Fibroblast of skin of abdomen (primary cell): ENCODE measurements around the gene RNF38.
"Not testable (repeated sequence)": the region's sequence is repeated elsewhere in the genome, so short reads cannot be mapped to it uniquely, and the experiment has no call there.

Experiments used
- DNase-seq: peaks from one replicate; pipeline ENCODE4 v3.0.0-alpha.2; 2013

RNF38 gene

DNA sequence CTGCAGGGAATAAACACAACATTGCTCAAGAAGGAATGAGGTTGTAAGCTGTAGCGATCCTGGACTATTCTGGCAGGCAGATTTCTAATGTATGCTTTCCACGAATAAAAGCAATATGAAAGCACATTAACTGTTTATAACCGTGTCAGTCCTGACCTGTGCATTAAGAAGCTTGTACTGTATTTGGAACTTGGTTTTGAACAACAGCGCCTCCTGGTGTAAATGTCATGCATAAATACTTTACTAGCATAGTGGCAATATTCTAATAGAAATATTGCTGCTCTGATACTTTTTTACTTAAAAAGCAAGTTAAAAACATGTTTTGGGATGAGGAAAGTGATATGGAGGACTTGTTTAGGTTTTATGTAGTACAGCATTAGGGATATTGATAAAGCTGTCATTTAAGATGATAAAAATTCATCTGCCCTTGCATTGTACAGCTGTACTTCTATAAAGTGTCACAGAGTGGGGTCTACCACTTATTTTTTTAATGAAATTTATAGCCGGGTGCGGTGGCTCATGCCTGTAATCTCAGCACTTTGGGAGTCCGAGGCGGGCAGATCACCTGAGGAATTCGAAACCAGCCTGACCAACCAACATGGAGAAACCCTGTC, 71.2 kb downstream of the RNF38 start:
- DNase-seq: peak; percentile 74

DNA sequence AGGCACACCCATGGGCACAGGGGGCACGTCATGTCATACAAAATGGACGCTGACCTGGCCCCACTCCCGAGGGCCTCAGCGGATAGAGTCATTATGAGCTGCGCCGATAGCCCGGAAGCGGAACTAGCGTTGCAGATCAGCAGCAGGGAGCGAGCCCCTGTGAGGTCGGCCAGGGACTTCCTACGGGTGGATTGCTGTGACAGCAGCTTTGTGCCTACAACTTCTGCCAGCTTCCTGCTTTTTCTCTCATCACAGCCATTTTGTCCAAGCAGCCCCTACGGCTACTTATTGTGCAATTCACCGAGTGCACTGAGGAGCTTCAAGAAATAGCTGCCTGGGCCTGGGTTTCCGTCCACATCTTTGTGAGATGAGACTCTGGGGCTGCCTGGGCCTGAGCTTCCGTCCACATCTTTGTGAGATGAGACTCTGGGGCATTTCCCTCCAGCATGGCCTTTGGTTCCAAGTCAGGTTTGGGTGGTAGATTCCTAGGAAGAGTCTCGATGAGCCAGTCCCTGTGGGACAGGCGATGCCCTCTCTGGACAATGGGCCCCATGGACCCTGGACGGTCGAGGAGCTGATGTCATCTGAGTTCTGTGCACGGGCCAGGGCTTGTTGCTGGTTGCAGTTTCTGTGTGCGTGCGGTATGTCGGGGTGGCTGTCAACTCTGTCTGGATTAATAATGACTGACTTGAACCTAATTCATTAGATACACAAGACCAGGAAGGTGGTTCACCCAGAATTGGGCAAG, 74.8 kb downstream of the RNF38 start:
- no peak for DNase-seq

DNA sequence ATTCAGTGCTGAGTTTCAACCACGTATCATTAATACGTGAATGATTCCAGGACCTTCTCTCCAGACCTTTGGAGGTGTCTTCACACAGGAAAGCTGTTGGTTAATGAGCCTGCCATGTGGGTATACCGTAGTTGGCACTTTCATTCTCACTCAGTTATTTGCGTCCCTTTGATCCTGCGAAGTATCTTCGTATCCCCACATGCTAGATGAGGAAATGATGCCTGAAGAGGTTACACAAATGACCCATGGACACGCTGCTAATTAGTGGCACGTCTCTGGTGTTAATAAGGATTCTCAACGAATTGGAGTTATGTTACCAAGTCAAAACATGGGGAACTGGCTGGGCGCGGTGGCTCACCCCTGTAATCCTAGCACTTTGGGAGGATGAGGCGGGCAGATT, 76.1 kb downstream of the RNF38 start:
- DNase-seq: no peak

DNA sequence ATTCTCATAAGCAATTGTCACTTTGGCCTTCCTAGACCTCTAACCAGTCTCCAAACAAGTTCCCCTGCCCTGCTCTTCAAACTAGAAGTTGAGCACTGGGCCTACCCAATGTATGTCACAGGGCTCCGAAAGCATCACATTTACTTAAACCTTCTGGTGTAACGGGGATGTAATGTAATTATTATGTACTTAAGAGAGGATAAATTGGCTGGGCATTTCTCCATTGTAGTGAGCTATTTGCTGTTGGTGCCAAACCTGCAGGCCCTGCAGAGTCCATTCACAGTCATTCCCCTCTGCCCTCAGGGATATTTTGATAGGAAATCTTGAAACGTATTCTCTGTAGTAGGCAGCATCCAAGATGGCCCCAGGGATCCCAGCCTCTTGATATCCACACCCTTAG, 77.6 kb downstream of the RNF38 start:
- DNase-seq: no peak

DNA sequence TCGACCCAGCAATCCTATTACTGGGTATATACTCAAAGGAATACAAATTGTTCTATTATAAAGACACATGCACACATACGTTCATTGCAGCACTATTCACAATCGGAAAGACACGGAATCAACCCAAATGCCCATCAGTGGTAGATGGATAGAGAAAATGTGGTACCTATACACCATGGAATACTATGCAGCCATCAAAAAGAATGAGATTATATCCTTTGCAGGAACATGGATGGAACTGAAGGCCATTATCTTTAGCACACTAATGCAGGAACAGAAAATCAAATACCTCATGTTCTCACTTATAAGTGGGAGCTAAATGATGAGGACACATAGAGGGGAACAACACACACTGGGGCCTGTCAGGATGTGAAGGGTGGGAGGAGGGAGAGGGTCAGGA, 78.2 kb downstream of the RNF38 start:
- DNase-seq: not testable (repeated sequence)

DNA sequence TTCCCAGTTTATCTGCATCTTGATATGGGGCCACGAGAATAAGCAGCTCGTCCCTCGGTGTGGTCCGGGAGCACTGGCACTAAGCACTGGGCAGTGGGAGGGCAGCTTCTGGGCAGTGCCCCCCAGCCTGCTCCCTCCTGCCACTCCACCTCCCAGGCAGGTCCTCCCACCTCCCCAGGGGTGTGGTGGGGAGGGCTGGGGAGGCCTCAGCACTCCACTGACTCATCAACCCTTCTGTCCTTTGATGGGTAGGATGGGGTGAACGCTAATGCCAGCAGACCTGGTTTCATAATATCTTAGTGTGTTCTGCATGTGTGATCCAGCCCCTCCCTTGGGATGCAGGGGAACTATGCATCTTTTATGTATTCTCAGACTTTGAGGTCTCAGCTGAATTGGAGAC, 79.6 kb downstream of the RNF38 start:
- no peak for DNase-seq

DNA sequence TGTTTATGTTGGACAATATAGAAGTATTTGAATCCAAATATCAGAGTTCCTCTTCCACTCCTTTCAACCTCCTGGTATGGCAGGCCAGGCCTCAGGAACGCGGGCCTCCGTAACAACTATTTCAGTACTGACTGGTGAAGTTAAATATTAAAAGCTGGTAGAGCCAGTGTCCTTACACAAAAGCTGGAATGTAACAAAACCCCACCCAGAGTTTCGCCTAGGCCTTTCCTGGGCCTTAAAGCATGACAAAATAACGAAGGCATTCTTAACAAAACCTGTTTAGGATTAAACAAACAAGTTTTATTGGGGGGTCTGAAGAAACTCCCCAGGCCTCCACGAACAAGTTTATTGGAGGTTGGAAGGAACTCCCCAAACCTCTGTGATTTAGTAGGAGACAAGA, 80.3 kb downstream of the RNF38 start:
- peak; percentile 22 for DNase-seq

DNA sequence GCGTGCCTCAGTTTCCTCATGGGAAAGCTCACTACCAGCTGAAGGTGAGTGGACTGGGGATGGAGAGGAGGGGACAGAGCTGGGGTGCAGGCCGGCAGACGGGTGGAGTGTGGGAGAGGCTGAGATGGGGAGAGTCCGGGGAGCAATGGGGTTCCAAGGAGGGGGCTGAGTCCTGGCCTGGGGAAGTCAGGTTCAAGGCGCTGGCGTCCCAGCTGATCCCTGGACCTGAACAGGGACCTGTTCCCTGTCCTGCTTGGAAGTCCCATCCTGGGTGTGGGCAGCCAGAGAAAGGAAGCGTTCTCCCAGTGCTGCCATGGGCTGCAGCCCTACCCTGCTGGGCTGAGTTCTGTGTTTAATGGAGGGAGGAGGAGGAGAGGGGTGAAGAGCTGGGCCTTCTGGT, 80.9 kb downstream of the RNF38 start:
- DNase-seq: no peak

DNA sequence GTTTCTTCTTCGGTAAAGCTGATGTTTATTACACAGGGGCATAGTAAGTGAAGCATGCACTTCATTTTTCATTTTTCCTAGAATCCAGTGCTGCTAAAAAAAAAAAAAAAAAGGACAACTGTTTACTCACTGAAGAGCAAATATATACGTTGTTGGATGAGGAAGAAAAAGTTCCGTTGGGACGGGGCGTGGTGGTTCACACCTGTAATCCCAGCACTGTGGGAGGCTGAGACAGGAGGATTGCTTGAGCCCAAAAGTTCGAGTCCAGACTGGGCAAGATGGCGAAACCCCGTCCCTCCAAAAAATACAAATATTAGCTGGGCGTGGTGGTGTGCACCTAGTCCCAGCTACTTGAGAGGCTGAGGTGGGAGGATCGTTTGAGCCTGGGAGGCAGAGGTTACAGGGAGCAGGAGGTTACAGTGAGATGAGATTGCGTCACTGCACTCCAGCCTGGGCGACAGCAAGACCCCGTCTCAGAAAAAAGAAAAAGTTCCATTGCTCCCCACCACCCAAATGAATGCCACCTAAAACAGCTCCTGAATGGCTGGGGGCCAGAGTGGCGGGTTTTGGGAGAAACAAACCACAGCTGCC, 81.8 kb downstream of the RNF38 start:
- DNase-seq: no peak

DNA sequence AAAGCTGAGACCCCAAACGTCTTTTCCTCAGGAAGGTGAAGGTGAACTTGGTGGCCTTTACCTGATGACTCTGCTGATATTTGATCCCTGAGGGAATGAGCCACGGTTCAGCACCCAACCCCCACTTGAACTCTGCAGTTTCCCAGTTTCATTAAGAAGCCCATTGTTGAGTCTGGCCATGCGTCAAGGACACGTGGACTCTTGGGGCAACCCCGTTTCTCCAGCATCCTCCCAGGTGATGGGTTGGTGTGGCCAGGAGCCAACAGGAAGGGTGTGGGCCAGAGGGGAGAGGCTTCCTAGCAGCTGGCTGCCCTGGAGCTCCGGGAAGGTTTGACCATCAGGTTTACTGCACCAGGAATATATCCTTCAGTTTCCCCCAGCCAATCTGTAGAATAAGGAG, 82.3 kb downstream of the RNF38 start:
- DNase-seq: no peak

DNA sequence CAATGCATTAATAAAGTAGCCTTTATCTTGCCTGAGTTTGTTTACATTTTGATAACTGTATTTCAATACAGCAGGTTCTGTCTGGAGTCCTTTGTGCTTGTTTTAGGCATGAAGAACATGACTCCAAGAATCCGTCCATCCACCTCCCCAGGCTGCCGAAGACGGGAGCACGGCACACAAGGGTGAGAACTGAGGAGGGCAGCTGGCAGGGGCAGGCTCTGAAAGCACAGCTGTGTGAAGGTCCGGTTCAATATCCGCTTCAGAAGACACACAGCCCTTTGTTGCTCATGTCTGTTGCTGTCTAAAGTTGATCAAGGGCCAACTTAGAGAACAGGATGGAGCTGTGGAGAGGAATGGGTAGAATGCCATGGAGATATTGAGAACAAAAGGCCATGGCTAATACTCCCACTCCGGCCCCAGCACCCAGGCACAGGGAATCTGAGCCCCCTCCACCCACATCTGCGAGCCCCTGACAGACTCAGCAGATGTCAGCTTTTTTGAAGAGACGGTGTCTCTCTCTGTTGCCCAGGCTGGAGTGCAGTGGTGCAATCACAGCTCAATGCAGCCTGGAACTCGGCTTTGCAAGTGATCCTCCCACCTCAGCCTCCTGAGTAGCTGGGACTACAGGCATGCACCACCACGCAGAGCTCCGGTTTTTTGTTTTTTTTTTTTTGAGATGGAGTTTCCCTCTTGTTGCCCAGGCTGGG, 83.3 kb downstream of the RNF38 start:
- no peak for DNase-seq

DNA sequence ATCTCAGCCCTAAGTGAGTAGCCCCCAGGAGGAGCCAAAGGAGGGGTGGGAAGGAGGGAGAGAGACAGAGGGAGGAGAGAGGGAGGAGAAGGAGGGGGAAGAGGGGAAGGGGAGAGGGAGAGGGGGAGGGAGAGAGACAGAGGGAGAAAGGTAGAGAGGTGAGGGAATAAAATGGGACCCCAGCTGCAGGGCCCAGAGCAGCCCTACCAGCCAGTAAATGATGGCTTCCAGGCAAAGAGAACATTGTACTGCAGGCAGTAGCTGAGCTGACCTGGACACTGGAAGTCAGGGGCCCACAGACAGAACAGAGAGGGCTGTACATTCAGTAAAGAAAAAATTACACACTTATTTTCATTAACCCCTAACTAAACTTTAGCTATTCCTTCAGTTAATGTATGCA, 84.0 kb downstream of the RNF38 start:
- DNase-seq: no peak

DNA sequence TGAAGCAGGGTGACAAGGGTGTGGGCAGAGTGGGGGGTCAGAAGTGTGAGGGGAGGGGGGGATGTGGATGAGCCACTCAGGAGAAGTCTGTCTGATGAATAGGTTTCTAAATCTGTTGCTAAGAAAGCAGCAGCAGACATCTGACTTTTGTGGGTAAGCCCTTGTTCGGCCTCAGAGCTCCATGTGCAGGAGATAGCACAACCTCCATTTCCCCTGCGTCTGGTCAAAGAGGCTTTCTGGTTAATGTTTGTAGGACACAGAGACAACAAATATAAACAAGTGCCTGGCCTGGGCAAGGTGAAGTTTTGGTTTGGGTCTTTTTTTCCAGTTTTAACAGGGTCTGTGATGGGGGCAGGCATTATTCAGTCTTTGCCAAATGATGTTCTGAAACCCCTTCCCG, 84.8 kb downstream of the RNF38 start:
- DNase-seq: no peak

DNA sequence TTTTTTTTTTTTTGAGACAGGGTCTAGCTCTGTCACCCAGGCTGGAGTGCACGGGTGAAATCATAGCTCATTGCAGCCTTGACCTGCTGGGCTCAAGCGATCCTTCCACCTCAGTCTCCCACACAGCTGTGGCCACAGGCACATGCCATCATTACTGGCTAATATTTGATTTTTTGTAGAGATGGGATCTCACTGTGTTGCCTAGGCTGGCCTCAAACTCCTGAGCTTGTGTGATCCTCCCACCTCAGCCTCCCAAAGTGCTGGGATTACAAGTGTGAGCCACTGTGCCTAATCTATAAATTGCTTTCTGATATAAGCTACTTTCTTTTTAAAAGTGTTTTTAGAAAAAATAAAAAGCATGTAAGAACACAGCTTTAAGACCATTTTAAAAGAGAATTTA, 85.3 kb downstream of the RNF38 start:
- no peak for DNase-seq

DNA sequence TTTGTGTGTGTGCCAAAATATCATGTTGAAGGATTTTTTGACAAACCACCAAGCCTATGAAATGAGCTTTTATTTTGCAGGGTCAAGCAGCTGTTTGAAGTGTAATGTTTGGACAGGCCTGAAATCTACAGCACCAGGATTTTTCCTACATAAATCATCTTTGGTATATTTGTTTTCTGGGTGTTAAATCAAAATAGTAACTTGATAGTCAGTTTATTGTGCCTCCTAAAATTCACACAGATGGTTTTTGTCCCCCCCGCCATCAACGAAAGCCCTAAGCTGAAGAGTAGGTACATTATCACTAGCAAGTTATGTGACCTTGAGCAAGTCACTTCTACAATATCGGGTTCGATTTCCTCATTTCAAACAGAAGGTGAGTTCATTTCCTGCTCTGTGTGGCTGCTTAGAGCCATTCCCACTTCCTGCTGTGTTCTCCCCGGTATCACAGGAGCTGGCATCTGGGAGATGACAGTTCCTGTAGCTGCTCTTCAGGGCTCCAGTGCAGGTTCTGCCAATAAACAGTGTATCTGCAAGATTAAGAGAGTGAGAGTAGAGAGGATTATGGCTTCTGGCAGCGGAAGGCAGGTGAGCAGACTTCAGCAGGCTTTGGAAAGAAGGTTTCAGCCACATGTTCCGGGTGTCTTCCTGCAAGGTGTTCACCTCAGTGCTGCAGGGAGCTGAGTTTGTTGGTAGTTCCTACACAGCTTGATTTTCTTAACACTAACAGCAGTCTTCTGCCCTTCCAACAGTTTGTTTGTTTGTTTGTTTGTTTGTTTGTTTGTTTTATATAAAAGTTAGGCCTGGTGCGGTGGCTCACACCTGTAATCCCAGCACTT, 93.4 kb downstream of the RNF38 start:
- DNase-seq: peak; percentile 26

DNA sequence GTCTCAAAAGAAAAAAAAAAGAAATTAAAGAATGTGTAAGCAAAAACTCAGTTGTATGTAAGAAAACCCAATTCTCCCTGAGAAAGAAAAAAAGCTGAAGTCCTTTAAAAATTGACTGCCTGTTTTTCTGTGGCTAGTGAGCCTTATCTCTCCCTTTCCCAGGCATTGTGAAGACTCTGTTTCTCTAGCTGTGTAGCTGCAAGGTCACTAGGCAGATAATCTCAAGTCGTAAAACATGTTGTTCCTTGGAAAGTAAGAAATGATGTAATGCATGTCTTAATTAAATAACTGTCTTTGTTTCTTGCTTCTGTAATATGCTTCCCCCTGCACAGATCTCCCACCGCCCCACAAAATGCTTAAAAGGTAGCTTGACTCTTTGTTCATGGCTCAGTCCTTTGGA, 95.7 kb downstream of the RNF38 start:
- DNase-seq: not testable (repeated sequence)

DNA sequence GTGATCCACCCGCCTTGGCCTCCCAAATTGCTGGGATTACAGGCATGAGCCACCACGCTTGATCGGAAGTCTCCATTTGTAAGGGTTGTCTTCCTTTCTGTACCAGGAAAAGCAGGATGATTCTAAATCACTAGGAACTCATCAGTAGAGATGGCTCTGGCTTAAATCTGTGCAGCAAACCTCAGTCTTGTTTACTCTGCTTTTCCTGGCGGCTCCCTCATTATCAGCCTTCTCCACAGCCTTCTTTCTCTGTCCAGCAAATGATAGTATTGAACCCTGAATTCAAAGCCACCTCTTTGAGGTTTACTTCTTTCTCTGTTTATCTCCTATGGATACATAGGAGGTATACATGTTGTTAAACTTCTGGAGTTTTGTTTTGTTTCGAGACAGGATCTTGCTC, 98.8 kb downstream of the RNF38 start:
- DNase-seq: no peak

DNA sequence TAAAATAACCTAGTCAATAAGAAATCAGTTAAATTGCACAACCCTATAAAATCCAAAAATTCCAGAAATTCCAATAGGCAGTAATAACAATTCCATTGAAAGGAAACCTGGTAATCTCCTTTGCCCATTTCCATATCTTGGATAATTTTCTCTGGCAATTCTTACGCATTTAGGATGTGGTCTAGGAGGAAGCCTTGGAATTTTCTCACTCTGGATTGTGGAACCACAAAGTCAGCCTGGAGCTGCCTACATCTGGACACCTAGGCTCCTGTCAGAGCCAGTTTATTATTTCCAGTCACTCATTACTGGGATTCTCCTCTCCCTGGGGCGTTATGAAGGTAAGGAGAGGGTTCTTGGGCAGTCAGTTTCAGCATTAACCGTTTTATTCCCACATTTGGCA, 101.5 kb downstream of the RNF38 start:
- peak; percentile 85 for DNase-seq

DNA sequence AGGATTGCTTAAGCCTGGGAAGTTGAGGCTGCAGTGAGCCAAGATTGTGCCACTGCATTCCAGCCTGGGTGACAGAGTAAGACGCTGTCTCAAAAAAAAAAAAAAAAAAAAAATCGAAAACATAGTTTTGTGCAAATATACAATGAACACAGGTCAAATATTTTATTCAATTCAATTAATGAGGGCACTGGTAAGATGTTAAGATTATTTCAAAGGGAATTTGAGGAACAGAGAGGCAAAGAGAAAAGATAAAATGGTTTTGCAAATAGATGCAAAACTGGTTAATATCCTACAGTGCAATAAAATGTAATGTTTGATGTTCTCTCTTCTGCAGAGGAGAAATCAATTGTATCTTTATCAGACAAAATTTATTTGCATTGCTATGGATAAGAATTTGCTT, 102.3 kb downstream of the RNF38 start:
- no peak for DNase-seq

DNA sequence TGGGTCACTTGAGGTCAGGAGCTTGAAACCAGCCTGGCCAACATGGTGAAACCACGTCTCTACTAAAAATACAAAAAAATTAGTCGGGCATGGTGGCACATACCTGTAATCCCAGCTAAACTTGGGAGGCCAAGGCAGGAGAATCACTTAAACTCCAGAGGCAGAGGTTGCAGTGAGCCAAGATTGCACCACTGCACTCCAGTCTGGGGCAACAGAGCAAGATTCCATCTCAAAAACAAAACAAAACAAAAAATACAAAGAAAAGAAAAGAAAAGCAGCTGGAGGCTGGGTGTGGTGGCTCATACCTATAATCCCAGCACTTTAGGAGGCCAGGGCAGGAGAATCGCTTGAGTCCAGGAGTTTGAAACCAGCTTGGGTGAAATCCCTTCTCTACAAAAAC, 105.1 kb downstream of the RNF38 start:
- not testable (repeated sequence) for DNase-seq

DNA sequence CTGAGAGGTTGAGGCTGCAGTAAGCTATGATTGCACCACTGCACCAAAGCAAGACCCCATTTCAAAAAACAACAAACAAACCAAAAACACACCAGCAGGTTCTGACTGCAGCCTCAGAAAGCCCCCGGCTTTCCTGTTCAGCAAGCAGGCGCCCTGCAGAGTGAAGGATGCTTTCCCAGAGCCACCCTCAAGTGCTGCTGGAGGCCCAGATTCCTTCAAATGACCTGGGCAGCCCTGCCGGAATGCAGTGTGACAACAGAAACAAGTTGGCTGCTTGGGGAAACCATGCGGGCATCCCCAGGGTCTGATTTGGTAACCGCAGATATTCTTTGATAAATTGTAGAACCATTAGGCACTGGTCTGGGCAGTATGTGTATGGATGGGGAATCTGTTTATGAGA, 106.2 kb downstream of the RNF38 start:
- no peak for DNase-seq

DNA sequence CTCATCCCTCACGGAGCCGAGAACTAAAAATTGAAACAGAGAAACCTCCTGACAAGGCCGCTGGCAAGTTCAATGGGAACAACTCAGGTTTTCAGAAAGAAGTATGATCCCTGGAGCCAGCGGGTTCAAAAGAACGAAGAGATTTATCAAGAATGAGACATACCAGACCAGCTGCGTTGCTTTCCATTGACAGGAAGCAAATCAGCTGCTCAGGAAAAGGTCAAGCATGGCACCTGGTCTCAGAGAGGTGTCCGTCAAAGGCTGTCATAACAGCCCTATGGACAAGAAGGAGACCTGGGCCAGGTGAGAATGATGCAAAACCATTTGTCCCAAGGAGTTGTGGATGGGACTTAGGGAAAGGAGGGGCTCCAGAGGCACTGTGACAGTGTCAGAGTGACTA, 106.9 kb downstream of the RNF38 start:
- no peak for DNase-seq

DNA sequence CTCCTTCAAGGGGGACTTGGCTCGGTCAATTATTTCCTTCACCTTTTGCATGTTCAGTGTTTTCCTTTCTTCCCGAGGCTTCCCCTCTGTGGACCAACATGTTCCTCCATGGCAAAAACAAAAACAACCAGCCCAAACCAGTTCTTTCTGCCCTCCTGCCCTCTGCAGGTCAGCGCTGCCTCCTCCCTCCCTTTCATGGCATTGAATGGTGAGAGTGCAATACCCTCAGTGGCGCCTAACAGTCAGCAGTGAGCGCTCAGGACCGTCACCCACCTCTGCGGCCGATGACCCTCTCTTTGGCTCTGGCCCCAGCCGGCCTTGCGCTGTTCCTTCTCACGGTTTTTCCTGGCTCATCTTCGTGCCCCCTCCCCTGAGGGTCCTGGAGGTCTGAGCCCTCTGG, 107.4 kb downstream of the RNF38 start:
- no peak for DNase-seq
